Fibroblast of skin of abdomen (primary cell): ENCODE data around the gene AJM1.
"Not testable (repeated sequence)": the region's sequence is repeated elsewhere in the genome, so short reads cannot be mapped to it uniquely, and the experiment has no call there.

Experiments used
- DNase-seq: peaks from one replicate; pipeline ENCODE4 v3.0.0-alpha.2; 2013

AJM1 gene

GRCh38 chr9:136856541-136857141, 14.4 kb downstream of the AJM1 start:
- no peak for DNase-seq

GRCh38 chr9:136857166-136857565, 14.9 kb downstream of the AJM1 start:
- DNase-seq = no peak

GRCh38 chr9:136857581-136858412, 15.5 kb downstream of the AJM1 start:
- DNase-seq = no peak

- no peak for DNase-seq
Observed at GRCh38 chr9:136858452-136858843, 16.2 kb downstream of the AJM1 start.

- no peak for DNase-seq
Observed at GRCh38 chr9:136858844-136859757, 16.8 kb downstream of the AJM1 start.

GRCh38 chr9:136860529-136860928, 18.3 kb downstream of the AJM1 start:
- no peak for DNase-seq

GRCh38 chr9:136860933-136861873, 18.9 kb downstream of the AJM1 start:
- DNase-seq = no peak

GRCh38 chr9:136861874-136862457, 19.7 kb downstream of the AJM1 start:
- no peak for DNase-seq

GRCh38 chr9:136862849-136863622, 20.8 kb downstream of the AJM1 start:
- no peak for DNase-seq

DNA sequence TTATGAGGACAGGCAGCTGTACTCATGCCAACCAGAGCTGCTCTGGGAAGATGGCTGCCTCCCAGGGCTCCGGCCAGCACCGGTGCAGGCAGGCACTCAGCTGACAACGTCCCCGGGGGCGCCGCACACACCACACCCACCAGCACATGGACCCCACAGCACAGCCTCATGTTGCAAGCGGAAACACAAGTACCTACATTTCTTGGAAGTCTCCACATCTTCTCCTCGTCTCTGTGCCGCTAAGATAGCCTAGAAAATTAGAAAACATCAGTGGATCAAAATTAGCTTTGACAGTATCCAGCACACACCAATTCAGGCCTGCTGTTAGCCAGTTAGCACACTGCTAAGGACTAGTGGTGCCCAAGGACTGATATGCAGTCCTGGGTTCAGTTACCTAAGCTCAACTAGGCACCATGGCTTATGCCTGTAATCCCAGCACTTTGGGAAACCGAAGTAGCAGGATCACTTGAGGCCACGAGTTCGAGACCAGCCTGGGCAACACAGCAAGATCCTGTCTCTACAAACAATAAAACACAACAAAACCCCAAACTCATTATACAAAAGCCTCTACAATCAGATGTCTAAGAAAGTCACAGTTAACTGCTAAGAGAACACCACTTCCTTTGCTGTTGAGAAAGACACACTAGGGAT, 21.5 kb downstream of the AJM1 start:
- no peak for DNase-seq

DNA sequence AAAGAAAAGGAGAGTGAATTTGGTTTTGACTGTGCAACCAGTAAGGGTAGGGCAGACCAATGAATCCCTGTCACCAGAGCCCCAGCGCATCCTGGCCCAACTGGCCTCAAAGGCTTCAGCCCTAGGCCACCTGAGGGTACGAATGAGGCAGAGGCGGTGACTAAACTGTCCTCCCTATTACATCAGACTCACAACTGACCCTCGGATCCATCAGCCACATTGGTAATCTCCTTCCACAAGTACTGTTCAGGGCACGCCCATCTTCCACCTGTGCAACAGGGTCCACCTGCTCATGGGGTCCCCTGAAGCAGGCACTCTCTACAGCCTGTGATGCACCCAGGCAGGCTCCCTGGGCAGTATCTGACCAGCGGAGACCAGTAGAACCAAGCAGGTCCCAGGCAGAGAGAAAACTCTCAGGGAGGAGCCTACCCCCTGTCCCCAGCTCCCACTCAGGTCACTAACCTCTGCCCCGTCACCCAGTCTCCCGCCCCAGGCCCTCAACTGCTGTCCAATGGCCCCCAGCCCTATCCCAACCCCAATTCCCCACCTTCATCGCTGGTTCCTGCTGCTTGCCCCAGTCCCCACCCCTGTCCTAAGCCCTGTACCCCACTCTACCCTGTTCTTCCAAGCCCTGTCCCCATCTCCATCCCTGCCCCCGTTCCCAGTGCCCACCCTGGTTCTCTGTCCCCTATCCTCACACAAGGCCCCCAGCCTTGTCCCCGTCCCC, 22.9 kb downstream of the AJM1 start:
- no peak for DNase-seq

DNA sequence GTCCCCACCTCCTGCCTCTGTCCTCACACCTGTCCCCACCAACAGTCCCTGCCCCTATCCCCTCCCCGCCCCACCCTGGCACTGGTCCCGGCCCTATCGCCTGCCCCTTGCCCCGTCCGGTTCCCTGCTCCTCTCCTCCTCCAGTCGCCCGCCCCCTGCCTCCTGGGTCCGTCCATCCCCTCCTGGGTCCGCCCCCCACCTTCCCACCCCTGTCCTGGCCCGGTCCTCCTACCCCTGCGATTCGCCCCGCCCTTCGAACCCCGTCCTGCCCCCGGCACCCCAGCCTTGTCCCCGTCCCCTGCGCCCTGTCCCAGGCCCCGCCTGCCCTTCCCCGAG, 23.5 kb downstream of the AJM1 start:
- DNase-seq = no peak

DNA sequence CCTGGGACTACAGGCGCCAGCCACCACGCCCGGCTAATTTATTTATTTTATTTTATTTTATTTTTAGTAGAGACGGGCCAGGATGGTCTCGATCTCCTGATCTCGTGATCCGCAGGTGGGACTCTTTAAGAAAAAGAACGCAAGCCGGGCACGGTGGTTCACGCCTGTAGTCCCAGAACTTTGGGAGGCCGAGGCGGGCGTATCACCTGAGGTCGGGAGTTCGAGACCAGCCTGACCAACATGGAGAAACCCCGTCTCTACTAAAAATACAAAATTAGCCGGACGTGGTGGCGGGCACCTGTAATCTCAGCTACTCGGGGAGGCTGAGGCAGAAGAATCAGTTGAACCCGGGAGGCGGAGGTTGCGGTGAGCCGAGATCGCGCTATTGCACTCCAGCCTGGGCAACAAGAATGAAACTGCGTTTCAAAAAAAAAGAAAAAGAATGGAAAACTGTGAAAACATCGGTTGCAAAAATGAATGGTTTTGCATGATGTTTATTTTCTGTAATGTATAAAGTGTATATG, 24.7 kb downstream of the AJM1 start:
- DNase-seq = not testable (repeated sequence)

DNA sequence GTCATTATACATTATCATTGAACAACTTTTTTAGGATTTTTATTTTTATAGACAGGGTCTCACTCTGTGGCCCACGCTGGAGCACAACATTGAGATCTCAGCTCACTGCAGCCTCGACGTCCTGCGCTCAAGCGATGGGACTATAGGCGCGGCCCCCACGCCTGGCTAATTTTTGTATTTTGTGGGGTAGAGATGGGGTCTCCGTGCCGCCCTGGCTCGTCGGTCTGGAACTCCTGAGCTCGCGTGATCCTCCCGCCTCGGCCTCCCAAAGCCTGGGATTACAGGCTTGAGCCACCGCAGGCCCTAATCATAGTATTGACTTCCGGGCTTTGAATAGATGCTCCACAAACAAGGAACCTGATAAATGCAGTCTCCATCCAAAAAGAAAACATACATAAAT, 25.2 kb downstream of the AJM1 start:
- DNase-seq = no peak

- no peak for DNase-seq
Observed at GRCh38 chr9:136867917-136868316, 25.6 kb downstream of the AJM1 start.

DNA sequence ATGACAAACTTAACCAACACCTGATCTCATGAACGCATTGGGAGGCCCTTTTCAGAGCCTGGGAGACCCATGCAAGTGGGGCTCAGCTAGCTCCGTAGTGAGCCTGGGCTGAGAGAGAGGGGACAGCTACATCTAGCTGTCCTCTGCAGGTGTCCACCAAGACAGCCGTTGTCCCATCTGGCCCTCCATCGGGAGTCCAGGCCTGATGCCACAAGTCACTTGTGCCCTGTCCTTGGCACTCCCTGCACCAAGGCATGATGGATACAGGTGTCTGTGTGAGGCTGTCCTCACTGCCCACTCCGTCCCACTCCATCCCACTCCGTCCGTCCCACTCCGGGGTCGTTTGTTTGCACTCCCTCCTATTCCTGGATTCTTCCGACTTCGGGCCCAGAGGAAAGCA, 26.4 kb downstream of the AJM1 start:
- DNase-seq = no peak

DNA sequence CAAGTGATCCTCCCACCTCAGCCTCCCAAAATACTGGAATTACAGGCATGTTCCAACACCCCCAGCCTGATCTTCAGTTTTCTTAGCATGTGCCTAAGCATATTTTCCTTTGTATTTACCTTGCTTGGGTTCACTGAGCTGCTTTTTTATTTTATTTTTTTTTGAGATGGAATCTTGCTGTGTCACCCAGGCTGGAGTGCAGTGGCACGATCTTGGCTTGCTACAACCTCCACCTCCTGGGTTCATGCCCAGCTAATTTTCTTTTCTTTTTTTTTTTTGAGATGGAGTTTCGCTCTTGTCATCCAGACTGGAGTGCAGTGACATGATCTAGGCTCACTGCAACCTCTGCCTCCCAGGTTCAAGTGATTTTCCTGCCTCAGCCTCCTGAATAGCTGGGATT, 27.3 kb downstream of the AJM1 start:
- not testable (repeated sequence) for DNase-seq

DNA sequence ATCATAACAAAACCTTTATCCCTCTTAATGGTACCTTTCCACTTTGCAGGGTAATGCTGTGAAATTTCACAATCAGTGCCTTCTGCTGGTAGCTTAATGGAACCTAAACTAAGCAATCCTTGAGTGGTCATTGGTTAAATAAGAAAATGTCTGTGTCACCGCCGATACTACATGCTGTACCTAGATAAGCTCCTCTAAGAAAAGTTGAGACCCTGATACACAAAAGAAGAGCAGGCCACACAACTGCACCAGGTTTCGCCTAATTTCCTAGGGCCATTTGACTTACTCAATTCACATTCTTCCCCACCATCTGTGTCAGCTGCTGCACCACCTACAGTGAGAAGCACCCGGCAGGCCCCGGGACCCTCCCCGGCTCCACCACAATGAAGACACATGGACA, 32.9 kb downstream of the AJM1 start:
- no peak for DNase-seq

DNA sequence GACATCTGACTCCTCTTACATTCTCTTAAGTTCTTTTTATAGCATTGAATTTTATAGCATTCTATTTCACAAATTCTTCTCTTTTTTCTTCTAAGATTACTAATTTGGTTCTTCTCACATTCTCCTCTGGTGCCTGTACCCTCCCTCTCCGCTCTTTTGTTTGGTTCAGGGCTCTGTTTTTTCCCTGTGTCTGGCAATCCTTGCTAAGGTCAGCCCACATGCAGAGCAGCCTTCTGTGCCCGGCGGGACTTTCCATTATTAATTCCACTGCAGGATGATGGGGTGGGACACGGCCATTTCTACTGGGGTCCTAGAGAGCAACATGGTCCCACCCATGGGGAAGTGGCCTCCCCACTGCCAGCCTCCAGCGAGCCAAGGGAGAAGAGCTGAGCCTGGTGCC, 34.2 kb downstream of the AJM1 start:
- DNase-seq = no peak

DNA sequence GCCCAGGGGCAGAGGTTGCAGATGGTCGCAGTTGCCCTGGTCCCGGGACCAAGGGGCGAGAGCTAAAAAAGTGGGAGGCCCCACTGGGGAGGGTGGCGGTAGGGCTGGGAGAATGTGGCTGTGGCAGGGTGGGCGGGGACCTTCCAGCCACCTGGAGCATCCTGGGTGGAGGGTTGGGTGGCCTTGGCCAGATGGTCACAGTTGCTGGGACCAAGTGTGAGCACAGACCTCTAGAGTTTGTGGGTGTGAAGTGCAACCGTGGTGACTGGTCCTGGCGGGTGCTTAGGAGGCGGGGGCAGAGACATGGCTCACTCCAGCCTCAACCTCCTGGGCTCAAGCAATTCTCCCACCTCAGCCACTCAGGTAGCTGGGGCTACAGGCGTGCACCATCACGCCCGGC, 38.4 kb downstream of the AJM1 start:
- no peak for DNase-seq
